ENCODE data around the gene C20orf173.

DNA sequence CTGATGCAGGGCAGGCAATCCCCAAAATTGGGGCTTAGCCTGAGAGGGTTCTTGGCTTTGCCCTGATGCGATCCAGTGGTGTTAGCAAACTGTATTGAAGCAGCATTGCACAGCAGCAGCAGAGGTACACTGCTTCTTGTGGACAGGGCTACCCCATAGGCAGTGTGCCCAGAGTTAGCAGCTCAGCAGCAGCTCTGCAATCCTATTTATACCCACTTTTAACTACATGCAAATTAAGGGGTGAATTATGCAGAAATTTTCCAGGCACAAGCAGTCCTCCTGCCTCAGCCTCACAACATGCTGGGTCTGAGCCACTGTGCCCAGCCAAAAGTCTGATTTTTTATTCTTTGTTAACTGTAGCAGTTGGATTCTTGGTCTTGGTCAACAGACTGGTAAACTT is 3.8 kb downstream of the C20orf173 start:
- TF ChIP-seq, protein P1, sequence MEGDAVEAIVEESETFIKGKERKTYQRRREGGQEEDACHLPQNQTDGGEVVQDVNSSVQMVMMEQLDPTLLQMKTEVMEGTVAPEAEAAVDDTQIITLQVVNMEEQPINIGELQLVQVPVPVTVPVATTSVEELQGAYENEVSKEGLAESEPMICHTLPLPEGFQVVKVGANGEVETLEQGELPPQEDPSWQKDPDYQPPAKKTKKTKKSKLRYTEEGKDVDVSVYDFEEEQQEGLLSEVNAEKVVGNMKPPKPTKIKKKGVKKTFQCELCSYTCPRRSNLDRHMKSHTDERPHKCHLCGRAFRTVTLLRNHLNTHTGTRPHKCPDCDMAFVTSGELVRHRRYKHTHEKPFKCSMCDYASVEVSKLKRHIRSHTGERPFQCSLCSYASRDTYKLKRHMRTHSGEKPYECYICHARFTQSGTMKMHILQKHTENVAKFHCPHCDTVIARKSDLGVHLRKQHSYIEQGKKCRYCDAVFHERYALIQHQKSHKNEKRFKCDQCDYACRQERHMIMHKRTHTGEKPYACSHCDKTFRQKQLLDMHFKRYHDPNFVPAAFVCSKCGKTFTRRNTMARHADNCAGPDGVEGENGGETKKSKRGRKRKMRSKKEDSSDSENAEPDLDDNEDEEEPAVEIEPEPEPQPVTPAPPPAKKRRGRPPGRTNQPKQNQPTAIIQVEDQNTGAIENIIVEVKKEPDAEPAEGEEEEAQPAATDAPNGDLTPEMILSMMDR (IDR thresholded peaks at IDR 0.05), result no peak
- no peak for TF ChIP-seq EZH2phosphoT487 (IDR thresholded peaks at IDR 0.05)
